GM12878 (cell line): ENCODE data around the gene SYNJ2. TPM values are rescaled to one million over a fixed set of nuclear protein-coding genes. Genes with fewer than 3 reads are reported as not detected.

Source experiments
- ATAC-seq: fragments of 200-7000 bp; cut with Tn5 transposase; 3 replicates; pipeline ENCODE4 v1.9.1; 2020; ENCODE audit warnings: mild to moderate bottlenecking, moderate library complexity
- BruUV-seq: library from RNA; stranded (reverse); fragments of 400-500 nt; replicated peaks from 2 replicates; lab custom pipeline; 2021; lab: Mats Ljungman, UMichigan
- CTCF ChIA-PET: fragments of 300-600 bp; sonication (Branson Sonifier 250); formaldehyde crosslinking; extraction: SDS; loops from one replicate; lab custom pipeline; 2021; ENCODE audit warnings: inconsistent platforms; lab: Yijun Ruan, JAX
- POLR2A ChIA-PET: fragments of 350-600 bp; formaldehyde crosslinking; extraction: SDS; loops from one replicate; lab custom pipeline; 2021; ENCODE audit warnings: inconsistent platforms; lab: Charles Lee
- RAD21 ChIA-PET: fragments of 300-600 bp; sonication (Branson Sonifier 250); formaldehyde crosslinking; loops from one replicate; lab custom pipeline; 2023; ENCODE audit warnings: antibody characterized with exemption; ENCODE audit not compliant: unreplicated experiment; lab: Charles Lee
- SMC1A ChIA-PET: fragments of 300-600 bp; sonication (Branson Sonifier 250); formaldehyde crosslinking; loops from one replicate; lab custom pipeline; 2023; ENCODE audit not compliant: unreplicated experiment, uncharacterized antibody; lab: Charles Lee
- DNase-seq: peaks from one replicate; pipeline ENCODE4 v3.0.0-alpha.2; 2011; ENCODE audit warnings: low read depth, low spot score
- FAIRE-seq: peaks from 3 replicates; lab custom pipeline; 2011; peaks lifted over from hg19 to GRCh38; lab: Jason Lieb, UNC
- H2AFZ ChIP-seq: 2 replicates; pipeline ENCODE4 v1.6.0; 2011; ENCODE audit warnings: low read depth, low read length, control low read depth; ENCODE audit not compliant: control insufficient read depth
- H3K27ac ChIP-seq: 2 replicates; pipeline ENCODE4 v1.5.1; 2011; ENCODE audit warnings: control low read depth; ENCODE audit not compliant: control insufficient read depth, insufficient read depth
- H3K27me3 ChIP-seq, 2 experiments: replicated peaks in 1 of 2; 2 replicates each; pipeline versions ENCODE4 v1.6.0 to v1.6.1; 2011; ENCODE audit warnings: low read length in 1 of 2; ENCODE audit not compliant: control insufficient read depth in 2 of 2, insufficient read depth in 2 of 2
- H3K36me3 ChIP-seq, 2 experiments: 2 replicates each; pipeline ENCODE4 v1.5.1; 2011; ENCODE audit warnings: low read length in 1 of 2; ENCODE audit not compliant: control insufficient read depth in 2 of 2, insufficient read depth in 2 of 2
- H3K4me1 ChIP-seq: 2 replicates; pipeline ENCODE4 v1.6.1; 2011; ENCODE audit warnings: mild to moderate bottlenecking, low read length, moderate library complexity, mixed read lengths; ENCODE audit not compliant: control insufficient read depth, insufficient read depth
- H3K4me2 ChIP-seq: 2 replicates; pipeline ENCODE4 v1.6.0; 2011; ENCODE audit warnings: control low read depth; ENCODE audit not compliant: control insufficient read depth, insufficient read depth
- H3K4me3 ChIP-seq: fragments of 200-600 bp; sonication (generic); 2 replicates; pipeline ENCODE4 v1.5.1; 2016
- H3K79me2 ChIP-seq: 2 replicates; pipeline ENCODE4 v1.6.0; 2011; ENCODE audit warnings: low read length; ENCODE audit not compliant: control insufficient read depth, insufficient read depth
- H3K9ac ChIP-seq: 2 replicates; pipeline ENCODE4 v1.8.0; 2011; ENCODE audit warnings: low read length, control low read depth, mixed read lengths; ENCODE audit not compliant: control insufficient read depth, insufficient read depth
- H3K9me3 ChIP-seq: replicated peaks from 3 replicates; pipeline ENCODE4 v1.5.1; 2011; ENCODE audit warnings: mild to moderate bottlenecking, low read length; ENCODE audit not compliant: control insufficient read depth, insufficient read depth
- H4K20me1 ChIP-seq: 2 replicates; pipeline ENCODE4 v1.6.0; 2011; ENCODE audit not compliant: control insufficient read depth, insufficient read depth
- ASH2L ChIP-seq: fragments of 300-600, 200-600 bp; sonication (generic); IDR thresholded peaks from 2 replicates; pipeline ENCODE4 v1.6.1; 2017; ENCODE audit warnings: low read depth, mild to moderate bottlenecking, borderline replicate concordance
- FOXK2 ChIP-seq: fragments of 450-650 bp; IDR thresholded peaks from 2 replicates; pipeline ENCODE4 v1.6.1; 2017; ENCODE audit warnings: mild to moderate bottlenecking, moderate library complexity
- GABPA ChIP-seq: IDR thresholded peaks from 2 replicates; pipeline ENCODE4 v1.6.1; 2014; ENCODE audit warnings: antibody characterized with exemption, low read depth, mild to moderate bottlenecking, inconsistent platforms
- JUND ChIP-seq: IDR thresholded peaks from 2 replicates; pipeline ENCODE4 v1.6.1; 2012; ENCODE audit warnings: low read depth, mild to moderate bottlenecking, low read length, improper control_type of control experiment, moderate library complexity
- KDM1A ChIP-seq: fragments of 200-600 bp; sonication (generic); IDR thresholded peaks from 2 replicates; pipeline ENCODE4 v1.6.1; 2016; ENCODE audit warnings: borderline replicate concordance
- PKNOX1 ChIP-seq: fragments of 450-650 bp; IDR thresholded peaks from 2 replicates; pipeline ENCODE4 v1.6.1; 2016; ENCODE audit warnings: mild to moderate bottlenecking
- POLR2AphosphoS5 ChIP-seq: IDR thresholded peaks from 2 replicates; pipeline ENCODE4 v1.6.1; 2011; ENCODE audit warnings: mild to moderate bottlenecking, low read length, inconsistent platforms
- SUZ12 ChIP-seq: fragments of 200-600 bp; sonication (generic); IDR thresholded peaks from one replicate; pipeline ENCODE4 v1.6.1; 2018; ENCODE audit warnings: antibody characterized with exemption, mild to moderate bottlenecking; ENCODE audit not compliant: unreplicated experiment
- TCF12 ChIP-seq: IDR thresholded peaks from 2 replicates; pipeline ENCODE4 v1.6.1; 2011; ENCODE audit warnings: low read depth, mild to moderate bottlenecking, low read length
- WGBS: methylation state at CpG from one replicate; pipeline ENCODE4 v1.1.6; 2016; ENCODE audit warnings: low lambda C conversion rate; ENCODE audit not compliant: insufficient replicate concordance, insufficient coverage; ENCODE audit errors: missing lambda C conversion rate; 5-methylcytosine and 5-hydroxymethylcytosine counted together
- in situ Hi-C: fragments of 300-500 bp; cut with MboI; formaldehyde crosslinking; loops from 9 replicates; pipeline ENCODE4 v1.14.3; 2018; ENCODE audit warnings: mixed read lengths
- intact Hi-C: fragments of 100-400 bp; cut with micrococcal nuclease; formaldehyde crosslinking; loops from one replicate; pipeline ENCODE4 v1.14.2; 2022; ENCODE audit not compliant: unreplicated experiment
- polyA plus RNA-seq, 11 experiments: library from polyadenylated mRNA; depleted of rRNA in 4 of 11; unstranded in 6 of 11; stranded (reverse) in 5 of 11; fragments of >200 nt; fragmentation: Nextera tagmentation in 4 of 11; fragmentation: Illumina TruSeq in 1 of 11; extraction: Ambion mirVana in 4 of 11; extraction: Trizol in 1 of 11; gene quantifications; 1 replicate in 1 of 11; 2 replicates in 10 of 11; pipeline versions ENCODE4 v1.2.1 to v1.2.3, GENCODE V29; 2011 to 2016; ENCODE audit warnings: inconsistent platforms in 2 of 11, missing spikeins in 2 of 11, low read depth in 1 of 11
- total RNA-seq, 4 experiments: library from RNA; depleted of rRNA in 3 of 4; stranded (reverse); fragments of >200 nt in 3 of 4; fragmentation: Illumina TruSeq in 1 of 4; extraction: Trizol in 1 of 4; gene quantifications; 2 replicates each; pipeline versions ENCODE4 v1.2.1 to v1.2.3, GENCODE V29; 2013 to 2021

SYNJ2 gene
- total and polyA plus RNA-seq, 10 of the 15 experiments (the other 5 are each of a cell fraction or from before 2014, with no cell fraction given) = 0.11 to 1.8 (median 0.57) TPM

- Histone ChIP-seq H4K20me1 (no peaks in the 10 kb centered on the region), H3K36me3 (no peaks in the 10 kb centered on the region), H3K79me2 (no peaks in the 10 kb centered on the region), H3K27ac (no peak overlapping the region), H3K4me2 (no peak overlapping the region), H3K9ac (no peak overlapping the region), H3K27me3 (no peaks in the 10 kb centered on the region; a peak in 2 of 4 replicates), H3K4me3 (no peak overlapping the region), H2AFZ (no peak overlapping the region), H3K4me1 (no peaks in the 10 kb centered on the region), H3K9me3 (no peaks in the 10 kb centered on the region)
- no TSS peak for BruUV-seq
- DNase-seq (no peak), FAIRE-seq (no peak), ATAC-seq (no peak)
- POLR2A ChIA-PET = no interaction called here
- in situ Hi-C loops = no loop called here
- TF ChIP-seq POLR2AphosphoS5 (no peak), TCF12 (no peak), KDM1A (no peak), PKNOX1 (no peak), ASH2L (no peak), FOXK2 (no peak), GABPA (no peak), JUND (no peak), SUZ12 (no peak)
- CTCF ChIA-PET = interaction anchor here (1.8 kb wide), 2 partner anchors 11 to 16 kb away, joined by 5 read pairs; no protein-coding TSS in a partner anchor
- SMC1A ChIA-PET = interaction anchor here (1.1 to 1.2 kb wide), 2 partner anchors 15 to 179 kb away, joined by 3 to 4 read pairs; no protein-coding TSS in a partner anchor
- WGBS = 46% methylated on average over 2 of the region's 2 CpGs
- intact Hi-C loops = no loop called here
- RAD21 ChIA-PET = interaction anchor here (1.6 kb wide), 1 partner anchor 11 kb away, joined by 5 read pairs; no protein-coding TSS in a partner anchor
These were observed 45.9 kb upstream of the SYNJ2 start for GRCh38 chr6:157935786-157936185.
